Natural killer cell (primary cell): ENCODE results near the gene LIG4. TPM values are rescaled to one million over a fixed set of nuclear protein-coding genes. Genes with fewer than 3 reads are reported as not detected.

Source experiments
- ATAC-seq, 3 donors: fragments of 150-1000 bp in 2 of 3; fragments of 200-7000 bp in 1 of 3; cut with Tn5 transposase; 1 replicate in 1 of 3; 2 replicates in 2 of 3; pipeline ENCODE4 v1.10.0; 2021; ENCODE audit warnings: mild to moderate bottlenecking in 2 of 3, moderate library complexity in 2 of 3
- DNase-seq, 2 donors: peaks; one replicate each; pipeline versions ENCODE4 v3.0.0 to v3.0.0-alpha.2; 2013 to 2021; ENCODE audit warnings: mixed read lengths in 1 of 2
- H3K27ac ChIP-seq: one replicate; pipeline ENCODE4 v1.5.1; 2013; ENCODE audit warnings: mild to moderate bottlenecking, low read length
- H3K27me3 ChIP-seq: one replicate; pipeline ENCODE4 v1.6.1; 2013; ENCODE audit warnings: low read length; ENCODE audit not compliant: control insufficient read depth, insufficient read depth
- H3K36me3 ChIP-seq: one replicate; pipeline ENCODE4 v1.6.1; 2013; ENCODE audit warnings: low read length; ENCODE audit not compliant: control insufficient read depth, insufficient read depth
- H3K4me1 ChIP-seq: one replicate; pipeline ENCODE4 v1.6.1; 2013; ENCODE audit warnings: low read length; ENCODE audit not compliant: control insufficient read depth, insufficient read depth
- H3K4me3 ChIP-seq: one replicate; pipeline ENCODE4 v1.5.1; 2013; ENCODE audit warnings: low read length
- H3K9me3 ChIP-seq: one replicate; pipeline ENCODE4 v1.6.1; 2013; ENCODE audit warnings: low read length; ENCODE audit not compliant: control insufficient read depth, insufficient read depth
- H3K27ac Mint-ChIP-seq, 2 donors: one replicate each; pipeline ENCODE4 v1.8.0; 2022; ENCODE audit warnings: mild to moderate bottlenecking in 2 of 2, mixed read lengths in 2 of 2, moderate library complexity in 1 of 2
- H3K27me3 Mint-ChIP-seq, 2 donors: one replicate each; pipeline ENCODE4 v1.8.0; 2022; ENCODE audit warnings: low read depth in 2 of 2, mixed read lengths in 2 of 2
- H3K36me3 Mint-ChIP-seq: one replicate; pipeline ENCODE4 v1.8.0; 2022; ENCODE audit warnings: mixed read lengths
- H3K4me1 Mint-ChIP-seq, 2 donors: one replicate each; pipeline ENCODE4 v1.8.0; 2022; ENCODE audit warnings: mixed read lengths in 2 of 2
- H3K4me3 Mint-ChIP-seq: one replicate; pipeline ENCODE4 v1.8.0; 2022; ENCODE audit warnings: mild to moderate bottlenecking, moderate library complexity, mixed read lengths
- H3K9me3 Mint-ChIP-seq, 2 donors: one replicate each; pipeline ENCODE4 v1.8.0; 2022; ENCODE audit warnings: mixed read lengths in 2 of 2
- CTCF ChIP-seq: fragments of 200-600 bp; IDR thresholded peaks from one replicate; pipeline ENCODE4 v1.8.0; 2022; ENCODE audit warnings: antibody characterized with exemption
- WGBS: methylation state at CpG from one replicate; pipeline ENCODE4 v1.1.7; 2013; ENCODE audit warnings: missing lambda C conversion rate; ENCODE audit not compliant: insufficient coverage; 5-methylcytosine and 5-hydroxymethylcytosine counted together
- intact Hi-C: fragments of 100-400 bp; cut with micrococcal nuclease; formaldehyde crosslinking; loops from one replicate; pipeline ENCODE4 v1.14.2; 2022
- total RNA-seq, 4 donors: library from RNA; stranded (reverse); fragments of 120-200 nt in 1 of 4; gene quantifications; one replicate each; pipeline versions ENCODE4 v1.2.3 to v1.2.4, GENCODE V29; 2013 to 2022

Gene LIG4
- total RNA-seq, 3 donors from 2014 or later (not counting 1 experiment from before 2014, with no cell fraction given), result 7.7 to 8.5 (median 7.9) TPM

- no peak overlapping the region for H3K27ac Mint-ChIP-seq
- DNase-seq, result no peak
- no peaks in the 10 kb centered on the region for H3K36me3 Mint-ChIP-seq
- no peaks in the 10 kb centered on the region for H3K9me3 Mint-ChIP-seq
- TF ChIP-seq CTCF, result no peak
- no peaks in the 10 kb centered on the region for H3K36me3 ChIP-seq
- H3K9me3 ChIP-seq, result no peaks in the 10 kb centered on the region
- H3K4me3 ChIP-seq, result no peak overlapping the region
- intact Hi-C loops, result loop anchor here (5.0 to 10.0 kb wide), 2 partner anchors 92 to 684 kb away; no protein-coding TSS in a partner anchor
- no peaks in the 10 kb centered on the region for H3K27me3 Mint-ChIP-seq
- H3K4me1 ChIP-seq, result peaks cover 3% of the 10 kb centered on the region
- no peak overlapping the region for H3K4me3 Mint-ChIP-seq
- H3K27ac ChIP-seq, result no peak overlapping the region
- H3K4me1 Mint-ChIP-seq, result peaks cover 21 to 28% of the 10 kb centered on the region in 2 donors
- no peak for ATAC-seq
- no peaks in the 10 kb centered on the region for H3K27me3 ChIP-seq
Measured at GRCh38 chr13:108230377-108230776, 15.0 kb upstream of the LIG4 start.

- H3K4me1 Mint-ChIP-seq, result peaks cover 37 to 43% of the 10 kb centered on the region in 2 donors
- Histone ChIP-seq H3K27me3 (no peaks in the 10 kb centered on the region), H3K9me3 (no peaks in the 10 kb centered on the region), H3K36me3 (no peaks in the 10 kb centered on the region), H3K4me3 (no peak overlapping the region), H3K27ac (no peak overlapping the region), H3K4me1 (peaks cover 3% of the 10 kb centered on the region)
- intact Hi-C loops, result no loop called here
- H3K27ac Mint-ChIP-seq, result no peak overlapping the region
- peak in 1 of 2 donors; percentile 76 for DNase-seq
- TF ChIP-seq CTCF, result peak; percentile 99
- WGBS, result no CpG with 5 or more reads among the region's 1 CpG
- peak in 2 of 3 donors; percentile 57 to 66 for ATAC-seq
- no peak overlapping the region for H3K4me3 Mint-ChIP-seq
- no peaks in the 10 kb centered on the region for H3K27me3 Mint-ChIP-seq
- H3K36me3 Mint-ChIP-seq, result no peaks in the 10 kb centered on the region
- H3K9me3 Mint-ChIP-seq, result no peaks in the 10 kb centered on the region
Measured at GRCh38 chr13:108227651-108228272, 12.4 kb upstream of the LIG4 start.

- H3K4me3 Mint-ChIP-seq, result no peak overlapping the region
- H3K4me1 Mint-ChIP-seq, result peaks cover 41 to 47% of the 10 kb centered on the region in 2 donors
Measured at GRCh38 chr13:108226184-108226583, 10.8 kb upstream of the LIG4 start.

More at GRCh38 chr13:108226184-108226583, 10.8 kb upstream of the LIG4 start:
- no peak overlapping the region for H3K27ac ChIP-seq
- TF ChIP-seq CTCF, result no peak
- H3K27me3 Mint-ChIP-seq, result no peaks in the 10 kb centered on the region
- peaks cover 3% of the 10 kb centered on the region for H3K4me1 ChIP-seq
- no peaks in the 10 kb centered on the region for H3K36me3 ChIP-seq
- peak in 2 of 3 donors; percentile 39 to 44 for ATAC-seq
- H3K36me3 Mint-ChIP-seq, result no peaks in the 10 kb centered on the region
- intact Hi-C loops, result no loop called here
- peak overlapping the region in 1 of 2 donors; percentile 15 for H3K27ac Mint-ChIP-seq
- H3K9me3 Mint-ChIP-seq, result no peaks in the 10 kb centered on the region
- 25% methylated on average over 1 of the region's 1 CpG for WGBS
- H3K4me3 ChIP-seq, result no peak overlapping the region
- no peaks in the 10 kb centered on the region for H3K27me3 ChIP-seq
- H3K9me3 ChIP-seq, result no peaks in the 10 kb centered on the region
- DNase-seq, result peak in 1 of 2 donors; percentile 19
